GM18499 (cell line): ENCODE results near the gene TMEM39B.
A peak's percentile ranks its signal among the peaks of the same experiment; 100 is the strongest.
"Not testable (repeated sequence)": the region's sequence is repeated elsewhere in the genome, so short reads cannot be mapped to it uniquely, and the experiment has no call there.

Source experiments
- ATAC-seq: cut with Tn5 transposase; IDR thresholded peaks from one replicate; pipeline ENCODE4 v1.9.1; 2021; ENCODE audit warnings: moderate number of reproducible peaks; ENCODE audit not compliant: insufficient read depth, unreplicated experiment

TMEM39B gene

DNA sequence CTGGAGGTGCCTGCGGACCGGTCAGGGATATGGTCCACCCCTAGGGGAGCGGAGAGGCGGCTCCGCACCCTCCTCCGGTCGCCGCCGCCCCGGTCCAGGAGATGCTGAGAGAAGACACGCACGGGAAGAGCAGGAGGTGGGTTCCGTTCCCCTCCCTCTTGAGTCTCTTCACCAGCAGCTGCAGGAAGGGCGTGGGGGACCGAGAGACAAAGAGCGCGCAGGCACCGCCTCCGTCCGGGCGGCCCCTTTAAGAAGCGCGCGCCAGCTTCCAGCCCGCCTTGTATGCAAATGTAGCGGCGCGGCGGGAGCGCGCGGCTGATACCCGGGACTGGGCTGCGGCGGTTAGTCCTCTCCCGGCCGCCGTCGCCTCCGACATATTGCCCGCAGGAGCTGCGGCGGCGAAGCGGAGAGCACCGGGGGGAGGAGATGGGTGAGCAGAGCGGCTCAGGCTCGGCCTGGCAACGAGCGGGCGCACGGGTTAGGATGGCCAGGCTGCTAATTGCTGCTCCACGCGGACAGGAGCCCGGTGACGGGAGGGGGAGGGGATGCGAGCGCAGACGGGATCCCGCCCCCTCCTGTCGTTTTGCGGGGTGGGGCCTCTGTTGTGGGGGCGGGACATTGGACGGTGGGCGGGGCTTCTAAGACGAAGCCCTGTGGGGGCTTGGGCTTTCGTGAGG lies at the start of gene TMEM39B:
TMEM39B (plus strand) TSS at position 318 of the 677 bp plus-strand sequence; CDS start at position 427, 109 bp downstream.
- peak; percentile 69 for ATAC-seq

DNA sequence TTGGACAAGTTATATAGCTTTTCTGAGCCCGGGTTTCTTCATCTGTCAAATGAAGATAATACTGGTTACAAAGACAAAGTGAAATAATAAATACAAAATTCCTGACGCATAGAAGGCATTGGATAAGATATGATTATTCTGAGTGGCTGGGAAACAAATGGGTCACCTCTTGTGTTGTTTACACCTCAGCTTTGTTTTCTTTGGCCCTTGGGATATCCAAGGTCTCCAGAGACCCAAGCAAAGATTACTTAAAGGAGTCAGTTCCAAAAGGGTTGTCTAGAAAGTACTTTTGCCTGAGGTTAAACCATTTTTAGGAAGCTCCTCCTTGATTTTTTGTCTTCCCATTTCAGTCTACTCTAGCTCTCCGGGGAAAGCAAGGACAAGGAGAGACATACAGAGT lies 49.4 kb upstream of the TMEM39B start:
- no peak for ATAC-seq

DNA sequence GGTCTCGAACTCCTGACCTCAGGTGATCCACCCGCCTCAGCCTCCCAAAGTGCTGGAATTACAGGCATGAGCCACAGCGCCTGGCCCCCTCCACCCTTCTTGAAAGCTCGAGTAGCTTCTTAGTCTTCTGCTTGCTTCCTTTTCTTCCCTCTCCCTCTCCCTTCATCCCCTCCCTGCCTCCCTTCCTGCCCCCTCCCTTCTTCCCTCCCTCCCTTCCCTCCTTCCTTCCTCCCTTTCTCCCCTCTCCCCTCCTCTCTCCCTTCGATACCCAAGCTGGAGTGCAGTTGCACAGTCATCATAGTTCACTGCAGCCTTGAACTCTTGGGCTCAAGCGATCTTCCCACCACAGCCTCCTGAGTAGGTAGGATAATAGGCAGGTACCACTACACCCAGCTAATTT lies 47.2 kb upstream of the TMEM39B start:
- ATAC-seq: no peak

DNA sequence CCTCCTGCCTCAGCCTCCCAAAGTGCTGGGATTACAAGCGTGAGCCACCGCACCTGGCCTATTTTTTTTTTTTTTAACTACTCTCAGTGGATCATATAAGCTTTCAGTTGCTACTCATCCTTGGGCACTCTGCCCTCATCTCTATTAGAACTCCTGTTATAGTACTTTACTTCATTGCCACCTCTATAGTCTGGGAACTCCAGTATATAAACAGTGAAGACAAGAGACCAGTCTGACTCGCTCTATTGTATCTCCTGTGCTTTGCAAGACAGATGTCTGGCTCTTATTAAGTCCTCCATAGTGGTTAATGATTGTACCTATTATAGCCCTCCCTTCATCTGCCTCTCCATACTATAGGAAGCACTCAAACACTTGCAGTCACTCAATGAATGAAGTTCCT lies 44.0 kb upstream of the TMEM39B start:
- ATAC-seq: no peak

DNA sequence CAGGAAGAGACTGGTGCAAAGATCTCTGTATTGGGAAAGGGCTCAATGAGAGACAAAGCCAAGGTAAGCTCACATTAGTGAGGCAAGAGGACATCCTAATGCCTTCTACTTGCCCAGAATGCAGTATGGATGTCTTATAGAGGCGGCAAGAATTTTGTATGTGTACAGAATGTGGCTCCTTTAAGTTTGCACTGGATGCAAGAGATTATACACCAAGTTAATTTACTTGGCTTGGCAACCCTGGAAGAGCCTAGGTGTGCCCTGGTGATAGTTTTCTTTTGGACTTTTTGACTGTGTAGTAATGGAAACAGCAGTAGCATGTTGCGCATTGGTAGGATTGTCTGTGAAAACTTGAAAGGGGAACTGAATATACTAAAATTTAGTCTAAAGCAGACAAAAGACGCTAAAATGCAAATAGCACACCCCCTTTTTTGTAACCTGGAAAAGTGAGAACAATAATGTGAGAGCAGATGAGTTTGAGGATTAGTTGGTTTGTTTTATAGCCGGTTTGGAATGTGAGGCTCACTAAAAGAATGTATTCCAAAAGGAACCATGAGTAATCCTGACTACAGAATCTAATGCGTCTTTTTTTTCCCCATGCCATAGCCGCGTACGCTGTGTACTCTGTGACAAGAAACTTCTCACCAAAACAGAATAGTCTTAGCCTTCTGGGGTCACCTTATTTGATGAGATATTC lies 41.0 kb upstream of the TMEM39B start:
- no peak for ATAC-seq

DNA sequence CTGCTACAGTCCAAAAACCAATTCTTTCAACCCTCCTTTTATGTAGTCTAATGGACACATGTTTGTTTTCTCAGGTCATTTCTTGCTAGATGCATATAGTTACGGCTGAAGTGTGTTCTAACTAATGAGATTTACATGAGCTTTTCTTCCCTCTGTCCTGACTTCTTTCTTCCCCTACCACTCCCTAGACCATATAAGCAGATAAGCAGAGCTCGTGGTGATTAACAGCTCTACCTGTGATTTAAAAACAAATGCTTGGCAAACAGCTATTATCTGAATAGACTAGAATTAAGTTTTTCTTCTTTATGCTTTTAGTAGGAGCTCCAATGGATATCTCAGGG lies 40.5 kb upstream of the TMEM39B start:
- no peak for ATAC-seq

DNA sequence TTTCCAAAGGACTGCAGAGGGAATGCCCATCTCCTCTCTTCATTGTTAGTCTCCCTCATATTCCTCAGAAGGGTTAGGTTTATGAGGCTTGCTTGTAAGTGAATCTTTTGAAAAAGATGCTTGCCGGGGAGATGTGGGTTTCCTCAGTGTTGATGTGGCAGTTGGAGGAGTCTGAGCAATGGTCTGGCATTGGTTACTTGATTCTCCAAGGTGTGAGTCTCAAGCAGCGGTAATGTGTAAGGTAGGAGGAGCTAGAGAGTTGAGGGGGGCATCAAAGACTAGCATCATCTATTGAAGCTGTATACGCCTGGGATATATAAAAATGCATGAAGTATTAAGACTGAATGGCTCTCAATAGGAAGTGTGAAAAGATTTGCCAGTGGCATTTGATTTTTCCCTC lies 37.6 kb upstream of the TMEM39B start:
- no peak for ATAC-seq

DNA sequence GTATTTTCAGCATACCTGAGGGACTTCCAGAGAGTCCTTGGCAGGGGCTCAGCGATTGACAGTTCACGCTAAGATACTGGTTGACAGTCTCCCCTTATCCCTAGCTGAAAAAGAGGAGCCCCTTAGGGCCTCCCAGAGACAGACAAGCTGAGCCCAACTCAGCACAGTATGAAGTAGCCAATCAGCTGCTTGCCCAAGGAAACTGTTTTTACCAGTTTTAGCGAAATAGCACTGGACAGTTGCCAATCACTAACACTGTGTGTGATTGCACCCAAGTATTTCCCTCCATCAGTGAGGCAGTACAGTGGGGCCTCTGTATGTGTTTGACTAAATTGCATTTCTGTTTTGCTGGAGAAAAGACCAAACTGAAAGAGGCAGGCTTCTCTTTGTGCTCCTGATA lies 32.0 kb upstream of the TMEM39B start:
- ATAC-seq: no peak

DNA sequence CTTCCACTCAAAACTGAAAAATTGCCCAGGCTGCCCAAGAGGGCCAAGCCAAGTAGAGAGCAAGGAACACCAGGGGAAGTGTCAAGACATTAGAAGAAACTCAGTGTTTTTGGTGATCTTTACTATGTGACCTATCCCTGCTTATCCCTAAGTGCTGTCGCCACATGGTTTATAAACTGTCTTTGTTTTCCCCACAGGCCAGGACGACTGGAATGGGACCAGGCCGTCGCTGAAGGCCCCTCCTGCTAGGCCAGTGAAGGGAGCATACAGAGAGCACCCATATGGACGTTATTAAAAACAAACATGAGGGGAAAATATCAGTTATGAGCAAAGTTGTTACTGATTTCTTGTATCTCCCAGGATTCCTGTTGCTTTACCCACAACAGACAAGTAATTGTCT lies 30.4 kb upstream of the TMEM39B start:
- ATAC-seq: no peak

DNA sequence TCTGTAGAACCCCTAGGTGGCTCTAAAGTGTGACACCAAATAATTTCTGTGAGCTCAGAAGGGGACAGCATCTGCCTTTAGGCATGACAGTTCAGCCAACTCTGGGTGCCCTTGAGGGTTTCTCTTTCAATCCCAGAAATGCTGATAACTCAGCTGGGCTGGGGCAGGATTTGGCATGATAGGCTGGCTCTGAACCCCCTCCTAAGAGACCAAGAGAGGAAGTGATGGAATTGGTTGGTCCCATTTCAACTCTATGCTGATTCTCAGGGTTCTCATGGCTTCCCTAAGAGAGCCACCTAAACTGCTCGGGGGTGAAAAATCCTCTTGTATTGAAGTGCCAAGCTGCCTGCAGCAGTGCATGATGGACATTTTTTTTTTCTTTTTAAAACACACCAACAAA lies 28.5 kb upstream of the TMEM39B start:
- ATAC-seq: no peak

DNA sequence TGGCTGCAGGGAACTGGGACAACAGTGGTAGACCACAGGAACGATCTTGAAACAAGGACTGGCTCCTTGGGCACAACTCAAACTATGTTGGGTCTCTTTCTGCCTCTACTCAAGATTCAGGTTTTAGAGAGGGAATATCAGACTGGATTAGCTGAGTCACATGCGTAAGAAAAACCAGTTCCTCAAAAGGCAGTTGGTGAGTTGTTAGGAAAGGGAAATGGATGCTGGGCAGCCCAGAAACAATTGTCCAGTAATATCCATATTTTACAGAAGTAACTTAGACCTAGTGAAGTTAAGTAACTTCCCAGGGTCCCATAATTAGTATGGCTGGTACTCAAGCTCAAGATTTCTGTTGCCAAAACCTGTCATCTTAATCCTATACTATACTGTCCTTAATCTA lies 27.0 kb upstream of the TMEM39B start:
- ATAC-seq: no peak

DNA sequence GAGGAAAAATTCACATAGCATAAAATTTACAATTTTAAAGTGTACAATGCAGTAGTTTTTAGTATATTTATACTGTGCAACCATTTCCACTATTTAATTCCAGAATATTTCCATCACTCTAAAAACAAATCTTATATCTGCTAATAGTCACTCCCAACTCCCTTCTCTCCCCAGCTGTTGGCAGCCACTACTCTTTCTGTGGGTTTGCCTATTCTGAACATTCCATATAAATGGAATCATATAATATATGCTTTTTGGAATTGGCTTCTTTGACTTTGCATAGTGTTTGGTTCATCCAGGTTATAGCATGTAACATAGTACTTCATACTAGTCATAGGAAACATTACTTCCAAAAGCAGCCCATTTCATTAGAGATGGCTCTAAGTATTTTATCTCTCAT lies 25.0 kb upstream of the TMEM39B start:
- no peak for ATAC-seq

DNA sequence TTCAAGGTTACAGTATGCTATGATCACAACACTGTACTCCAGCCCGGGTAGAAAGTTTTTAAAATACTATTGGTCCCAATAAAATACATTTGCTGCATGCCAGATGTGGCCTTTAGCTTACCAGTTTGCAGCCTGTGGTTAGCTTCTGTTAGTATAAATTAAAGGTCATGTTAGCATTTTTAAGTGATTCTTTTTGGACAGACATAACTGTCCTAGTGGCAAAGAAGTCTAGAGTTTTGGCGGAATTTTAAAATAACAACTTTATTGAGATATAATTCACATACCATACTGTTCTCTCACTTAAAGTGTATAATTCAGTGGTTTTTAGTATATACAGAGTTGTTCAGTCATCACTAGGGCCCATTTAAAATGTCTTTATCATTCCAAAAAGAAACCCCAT lies 24.3 kb upstream of the TMEM39B start:
- no peak for ATAC-seq

DNA sequence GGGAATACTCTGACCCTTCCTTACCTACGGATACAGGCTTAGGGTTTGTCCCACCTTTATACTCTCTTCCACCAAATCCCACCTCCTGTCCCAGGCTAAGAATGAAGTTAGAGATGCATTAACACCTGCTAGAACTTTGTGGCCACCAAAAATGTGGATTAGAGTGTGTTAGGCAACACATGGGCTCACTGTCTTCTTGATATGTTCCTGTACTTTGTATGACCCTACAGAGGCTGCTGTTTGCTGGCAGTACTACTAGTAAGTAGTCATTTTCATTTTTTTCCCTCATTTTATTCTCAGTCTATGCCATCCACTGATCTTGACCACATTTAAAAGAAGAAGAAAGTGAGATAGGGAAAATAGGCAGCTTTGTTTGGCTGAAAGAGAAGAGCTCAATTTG lies 21.0 kb upstream of the TMEM39B start:
- ATAC-seq: no peak

DNA sequence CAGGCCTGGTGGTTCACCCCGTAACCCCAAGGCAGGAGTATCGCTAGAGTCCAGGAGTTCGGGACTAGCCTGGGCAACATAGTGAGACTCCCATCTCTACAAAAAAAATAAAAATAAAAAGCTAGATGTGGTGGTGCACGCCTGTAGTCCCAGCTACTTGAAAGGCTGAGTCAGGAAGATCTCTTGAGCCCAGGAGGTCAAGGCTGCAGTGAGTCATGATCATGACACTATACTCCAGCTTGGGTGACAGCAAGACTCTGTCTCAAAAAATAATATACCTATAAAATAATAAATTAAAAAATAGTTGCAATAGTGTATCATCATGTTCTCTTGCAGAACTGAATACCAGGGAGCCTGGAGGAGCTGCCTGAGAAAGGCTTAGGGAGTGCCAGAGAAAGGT lies 19.9 kb upstream of the TMEM39B start:
- ATAC-seq: no peak

DNA sequence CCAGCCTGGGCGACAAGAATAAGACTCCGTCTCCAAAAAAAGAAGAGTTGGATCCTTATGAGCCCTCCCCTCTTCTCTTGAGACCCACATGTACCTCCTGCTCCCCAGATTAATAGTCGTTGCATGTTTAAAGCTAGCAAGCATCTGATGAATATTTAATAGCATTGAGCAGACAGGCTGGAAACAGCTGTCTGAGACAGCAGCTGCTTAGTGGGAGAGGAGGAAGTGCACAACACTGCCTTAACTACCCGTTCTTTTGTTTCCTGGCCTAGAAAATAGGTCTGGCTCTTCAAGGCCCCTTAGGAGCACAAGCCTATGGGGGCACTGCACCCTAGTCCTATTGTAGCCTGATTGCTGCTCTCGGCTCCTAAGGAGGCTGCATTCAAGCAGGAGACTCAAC lies 17.3 kb upstream of the TMEM39B start:
- ATAC-seq: no peak

DNA sequence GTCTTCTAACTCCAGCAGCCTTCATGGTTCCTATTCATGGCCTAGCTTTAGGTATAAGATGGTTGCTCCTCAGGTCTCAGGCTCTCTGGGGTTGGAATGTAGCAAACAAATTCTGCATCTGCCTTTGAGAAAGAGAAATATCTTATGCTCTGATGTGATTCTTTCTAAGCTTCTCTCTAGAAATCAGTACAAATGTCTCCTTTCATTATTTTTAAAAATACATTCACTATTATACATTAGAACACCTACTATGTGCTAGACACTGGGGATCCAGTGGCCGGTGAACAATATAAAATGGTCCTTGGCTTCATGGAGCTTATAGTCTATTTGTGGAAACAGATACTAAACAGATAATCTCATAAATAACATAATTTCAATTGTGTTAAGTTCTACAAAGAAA lies 16.1 kb upstream of the TMEM39B start:
- ATAC-seq: no peak

DNA sequence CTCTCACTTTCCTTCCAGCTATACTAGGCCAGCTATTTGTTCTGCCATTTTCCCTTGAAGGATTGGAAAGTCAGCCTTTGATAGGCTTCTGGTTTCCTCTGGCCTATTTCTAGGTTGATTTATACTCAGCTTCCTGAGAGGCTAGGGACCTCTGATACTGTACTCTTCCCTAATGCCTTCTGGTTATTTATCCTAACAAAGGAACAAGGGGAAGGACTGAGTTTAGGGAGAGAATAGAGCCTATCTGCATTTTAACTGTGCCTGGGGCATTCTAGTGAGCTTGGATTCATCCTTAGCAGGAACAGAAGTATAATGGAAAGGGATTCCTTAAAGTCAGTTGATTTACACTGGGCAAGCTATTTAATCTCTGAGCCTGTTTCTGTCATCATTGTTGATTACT lies 11.8 kb upstream of the TMEM39B start:
- ATAC-seq: no peak

DNA sequence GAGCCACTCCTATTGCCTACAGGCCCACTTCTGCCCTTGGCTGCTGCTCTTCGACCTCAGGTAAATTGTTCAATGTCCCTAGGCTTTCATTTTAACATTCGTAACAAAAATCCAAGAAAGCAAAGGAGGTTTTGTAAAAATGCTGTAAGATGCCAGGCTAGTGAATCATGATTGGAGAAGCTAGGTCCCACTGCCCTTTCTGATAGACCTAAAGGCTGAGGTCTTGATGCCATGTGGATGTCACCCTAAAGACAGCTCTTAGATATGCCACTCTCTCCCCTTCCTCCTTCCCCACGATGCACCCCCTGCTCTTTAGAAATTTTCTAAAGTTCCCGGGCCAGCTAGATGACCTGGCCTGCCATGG lies 9.9 kb upstream of the TMEM39B start:
- ATAC-seq: no peak

DNA sequence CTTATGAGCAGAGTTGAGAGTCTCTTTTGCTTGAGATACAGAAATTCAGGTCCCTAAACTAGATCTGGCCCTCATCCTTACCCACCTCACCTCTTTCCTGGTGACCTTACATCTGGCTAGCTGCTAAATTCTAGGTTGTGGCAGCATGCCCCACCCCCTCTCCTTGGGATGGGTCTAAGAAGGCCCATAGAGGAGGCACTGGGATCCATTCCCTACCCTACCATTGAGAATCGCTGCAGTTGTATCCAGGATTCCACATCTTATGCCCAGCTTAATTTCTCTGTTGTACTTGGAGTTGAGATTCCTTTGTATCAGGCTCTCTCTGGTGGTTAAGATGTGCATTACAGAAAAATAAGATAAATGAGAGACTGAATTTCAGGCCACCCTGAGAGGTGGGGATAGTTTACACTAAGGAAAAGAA lies 9.5 kb upstream of the TMEM39B start:
- ATAC-seq: no peak

DNA sequence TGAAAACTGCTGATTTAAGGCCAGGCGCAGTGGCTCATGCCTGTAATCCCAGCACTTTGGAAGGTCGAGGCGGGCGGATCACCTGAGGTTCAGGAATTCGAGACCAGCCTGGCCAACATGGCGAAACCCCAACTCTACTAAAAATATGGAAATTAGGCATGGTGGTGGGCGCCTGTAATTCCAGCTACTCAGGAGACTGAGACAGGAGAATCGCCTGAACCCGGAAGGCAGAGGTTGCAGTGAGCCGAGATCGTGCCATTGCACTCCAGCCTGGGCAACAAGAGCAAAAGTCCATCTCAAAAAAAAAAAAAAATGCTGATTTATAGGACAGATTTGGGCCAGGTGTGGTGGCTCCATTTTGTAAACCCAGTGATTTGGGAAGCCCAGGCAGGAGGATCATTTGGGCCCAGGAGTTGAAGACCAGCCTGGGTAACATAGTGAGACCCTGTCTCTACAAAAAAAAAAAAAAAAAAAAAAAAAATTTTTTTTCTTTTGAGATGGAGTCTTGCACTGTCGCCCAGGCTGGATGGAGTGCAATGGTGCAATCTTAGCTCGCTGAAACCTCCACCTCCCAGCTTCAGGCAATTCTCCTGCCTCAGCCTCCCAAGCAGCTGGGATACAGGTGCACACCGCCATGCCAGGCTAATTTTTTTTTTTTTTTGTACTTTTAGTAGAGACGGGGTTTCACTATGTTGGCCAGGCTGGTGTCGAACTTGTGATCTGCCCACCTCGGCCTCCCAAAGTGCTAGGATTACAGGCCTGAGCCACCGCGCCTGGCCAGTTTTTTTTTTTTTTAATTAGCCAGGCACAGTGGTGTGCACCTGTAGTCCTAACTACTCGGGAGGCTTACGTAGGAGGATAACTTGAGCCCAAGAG lies 6.9 kb upstream of the TMEM39B start:
- ATAC-seq: not testable (repeated sequence)
